ELF-1 (cell line): ENCODE measurements around the gene MYLK2.

Experiments used
- DNase-seq: peaks from one replicate; pipeline ENCODE4 v3.0.0-alpha.2; 2016; ENCODE audit warnings: low read depth, low spot score

MYLK2 gene

DNA sequence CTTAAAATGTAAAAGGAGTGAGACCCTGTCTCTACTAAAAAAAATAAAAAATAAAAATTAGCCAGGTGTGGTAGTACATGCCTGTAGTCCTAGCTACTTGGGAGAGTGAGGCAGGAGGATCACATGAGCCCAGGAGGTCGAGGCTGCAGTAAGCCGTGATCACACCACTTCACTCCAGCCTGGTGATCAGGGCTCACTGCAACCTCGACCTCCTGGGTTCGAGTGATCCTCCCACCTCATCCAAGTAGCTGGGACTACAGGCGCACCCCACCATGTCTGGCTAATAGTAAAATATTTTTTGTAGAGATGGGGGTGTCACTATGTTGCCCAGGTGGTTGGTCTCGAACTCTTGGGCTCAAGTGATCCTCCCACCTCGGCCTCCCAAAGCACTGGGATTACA is 34.3 kb downstream of the MYLK2 start:
- no peak for DNase-seq

GRCh38 chr20:31856516-31856915 is 37.4 kb downstream of the MYLK2 start:
- DNase-seq: no peak

DNA sequence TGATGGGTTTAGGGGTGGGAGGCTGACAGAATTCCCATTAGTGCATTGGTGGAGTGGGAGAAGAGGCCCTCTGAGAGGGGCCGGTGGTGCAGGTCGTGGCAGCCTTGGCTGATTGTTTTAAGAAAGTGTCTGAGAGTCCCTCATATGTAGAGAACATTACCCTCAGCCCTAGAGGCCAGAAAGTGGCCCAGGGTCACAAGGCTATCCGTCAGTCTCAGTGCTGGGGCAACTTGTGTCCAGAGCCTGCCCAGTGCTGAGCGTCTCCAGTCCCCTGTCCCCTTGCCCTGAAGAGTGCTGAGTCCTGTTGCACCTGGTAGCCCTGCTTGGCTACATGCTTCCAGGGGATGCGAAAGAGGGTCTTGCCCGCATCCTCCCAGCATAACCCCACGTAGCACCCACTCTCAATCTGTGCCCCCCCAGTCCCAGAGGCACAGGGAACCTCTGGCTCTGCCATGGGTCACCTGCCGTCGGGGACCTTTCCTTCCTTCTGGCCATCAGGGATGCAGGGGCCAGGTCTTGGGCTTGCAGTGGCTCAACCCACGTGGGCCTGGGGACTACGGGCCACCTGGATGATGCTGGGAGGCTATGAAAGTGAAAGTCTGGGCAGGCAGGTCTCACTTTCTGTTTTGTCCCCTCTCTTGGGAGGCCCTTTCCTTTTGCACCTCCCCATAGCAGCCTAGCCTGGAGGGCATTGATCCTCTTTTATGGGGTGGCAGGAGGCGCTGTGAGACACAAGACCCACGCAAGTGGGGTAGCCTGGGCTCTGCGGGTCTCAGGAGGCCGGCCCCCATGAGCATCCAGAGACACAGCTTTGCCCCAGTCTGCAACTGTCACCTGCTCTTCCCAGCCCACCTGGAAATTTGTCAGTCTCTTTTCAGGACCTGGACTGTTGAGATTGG is 39.0 kb downstream of the MYLK2 start:
- DNase-seq: no peak

DNA sequence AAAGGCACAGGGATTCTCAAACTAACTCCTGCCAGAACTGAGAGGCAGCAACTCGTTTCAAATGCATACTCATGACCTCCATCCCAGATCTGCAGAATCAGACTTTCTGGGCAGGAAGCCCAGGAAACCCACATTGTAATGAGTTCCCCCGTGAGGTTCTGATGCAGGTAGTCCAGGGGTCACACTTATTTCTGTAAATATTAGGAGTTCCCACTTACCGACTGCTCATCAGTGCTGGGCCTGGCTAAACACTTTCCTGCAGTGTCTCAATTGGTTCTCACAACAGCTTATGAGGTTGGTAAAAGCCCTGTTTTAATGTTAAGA is 39.6 kb downstream of the MYLK2 start:
- no peak for DNase-seq

DNA sequence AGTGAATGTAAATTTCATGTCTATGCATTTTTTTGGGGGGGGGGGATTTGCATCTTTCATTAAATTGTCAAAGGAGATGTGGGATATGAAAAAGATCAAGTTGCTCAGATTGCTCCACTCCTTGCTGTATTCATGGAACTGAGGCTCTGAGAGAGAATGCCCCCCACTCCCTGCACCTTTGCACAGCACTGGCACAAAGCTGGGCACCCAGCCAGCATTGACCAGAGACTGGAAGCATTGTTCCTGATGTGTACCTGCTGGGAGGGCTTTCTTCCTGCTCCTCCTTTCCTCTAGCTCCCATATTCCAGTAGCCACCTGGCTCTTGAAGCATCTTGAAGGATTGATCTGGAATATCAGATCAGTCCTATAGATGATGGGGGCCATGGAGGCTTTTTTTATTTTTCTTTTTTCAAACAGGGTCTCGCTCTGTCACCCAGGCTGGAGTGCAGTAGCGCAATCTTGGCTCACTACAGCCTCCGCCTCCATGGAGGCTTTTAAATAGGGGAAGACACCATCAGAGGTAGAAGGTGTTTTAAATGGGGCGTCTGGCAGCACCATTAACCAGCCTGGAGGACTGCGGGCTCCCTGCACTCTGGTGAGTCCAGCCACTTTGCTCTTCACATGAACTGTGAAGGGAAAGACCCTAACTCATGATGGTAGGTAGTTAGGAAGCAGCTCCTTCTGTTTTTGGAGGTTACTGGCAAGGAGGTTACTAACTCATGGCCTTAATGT is 40.3 kb downstream of the MYLK2 start:
- DNase-seq: no peak

GRCh38 chr20:31859998-31860380 is 40.8 kb downstream of the MYLK2 start:
- no peak for DNase-seq

DNA sequence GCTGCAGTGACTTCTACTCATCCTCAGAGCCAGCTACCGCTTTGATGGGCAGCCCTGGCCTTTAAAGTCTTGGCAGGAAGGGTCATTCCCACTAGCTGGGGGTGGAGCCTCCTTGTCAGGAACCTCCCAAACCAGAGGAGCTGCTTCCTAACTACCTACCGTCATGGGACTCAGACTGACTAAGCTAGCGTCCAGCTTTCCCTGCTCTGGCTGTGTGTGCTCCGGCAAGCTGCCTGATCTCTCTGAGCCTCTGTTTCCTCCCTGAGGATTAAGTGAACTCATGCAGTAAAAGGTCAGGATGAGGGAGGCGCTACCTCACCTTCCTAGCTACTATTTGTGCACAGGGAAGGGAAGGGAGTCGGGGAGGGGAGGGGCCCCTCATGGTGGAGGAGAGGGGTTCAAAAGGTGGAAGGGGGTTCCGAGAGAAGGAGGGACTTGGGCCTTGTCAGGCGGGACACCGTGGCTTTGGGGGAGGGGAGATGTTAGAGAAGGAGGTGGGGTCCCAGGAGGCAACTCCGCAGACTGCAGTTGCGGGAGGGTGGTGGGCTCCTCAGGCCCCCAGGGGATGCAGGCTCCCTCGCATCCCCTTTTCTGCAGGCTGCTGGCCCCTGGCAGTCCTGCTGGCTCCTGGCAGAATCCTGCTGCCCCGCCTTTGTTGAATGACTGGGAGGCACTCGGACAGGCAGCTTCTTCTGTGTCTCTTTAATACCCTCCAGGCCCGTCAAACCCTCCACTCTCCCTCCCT is 41.4 kb downstream of the MYLK2 start:
- DNase-seq: peak; percentile 77

DNA sequence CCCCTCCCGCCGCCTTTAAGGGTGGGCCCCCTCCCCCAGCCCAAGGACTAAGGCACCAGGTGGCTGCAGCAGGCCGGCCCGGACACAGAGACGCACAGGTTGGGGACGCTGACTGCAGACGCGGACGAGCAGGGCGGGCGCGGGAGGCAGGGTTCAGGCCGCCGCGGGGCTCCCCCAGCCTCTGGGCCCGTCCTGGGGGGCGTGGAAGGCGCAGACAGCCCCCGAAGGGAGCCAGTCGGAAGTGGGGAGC is 41.9 kb downstream of the MYLK2 start:
- DNase-seq: no peak

DNA sequence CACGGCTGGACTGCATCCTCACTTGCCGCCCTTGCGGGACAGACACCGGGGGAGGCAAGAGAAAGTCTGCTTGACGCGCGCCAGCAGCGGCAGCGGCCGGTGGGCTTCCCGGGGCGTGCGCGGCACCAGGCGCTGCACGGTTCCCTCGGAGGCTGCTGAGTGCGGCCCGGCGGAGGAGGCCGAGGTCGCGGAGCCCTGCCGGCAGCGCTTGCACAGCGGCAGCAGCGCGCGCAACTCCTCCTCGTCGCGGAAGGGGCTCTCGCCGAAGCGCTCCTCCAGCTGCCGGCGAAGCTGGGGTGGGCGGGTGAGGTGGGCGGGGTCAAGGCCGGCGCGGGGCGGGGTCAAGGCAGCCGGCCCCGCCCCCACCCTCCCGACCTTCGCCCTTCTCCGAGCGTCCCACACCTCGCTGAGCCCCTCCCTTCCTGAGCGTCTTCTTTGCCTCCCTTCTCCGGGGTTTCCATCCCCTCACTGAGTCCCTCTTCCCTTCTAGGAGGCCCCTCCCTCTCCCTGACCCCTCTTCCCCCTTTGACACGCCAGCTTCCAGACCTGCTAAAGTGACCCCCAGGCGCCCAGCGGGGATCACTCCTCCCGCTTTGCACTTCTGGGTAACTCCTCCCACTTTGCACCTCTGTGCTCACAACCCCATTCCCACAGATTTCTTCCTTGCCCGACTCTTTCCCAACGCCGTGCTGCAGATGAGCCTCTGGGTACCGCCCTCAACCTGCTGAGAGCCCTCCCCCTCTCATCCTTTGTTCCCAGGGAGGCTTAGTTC is 42.4 kb downstream of the MYLK2 start:
- peak; percentile 88 for DNase-seq

DNA sequence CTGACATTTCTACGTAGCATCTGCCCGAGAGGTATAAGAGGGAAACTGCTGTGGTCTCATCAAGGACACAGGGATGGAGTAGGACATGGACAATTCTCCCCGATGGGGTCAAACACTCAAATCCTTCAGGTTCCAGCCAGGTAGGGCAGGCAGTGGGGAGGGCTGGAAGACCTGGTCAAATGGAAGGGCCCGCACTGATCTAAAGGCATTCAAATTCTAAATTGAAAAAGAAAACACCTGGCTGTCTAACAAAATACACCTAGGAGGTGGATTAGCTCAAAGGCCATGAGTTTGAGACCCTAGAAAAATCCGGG is 43.0 kb downstream of the MYLK2 start:
- no peak for DNase-seq

- DNase-seq: no peak
These were observed 43.4 kb downstream of the MYLK2 start for GRCh38 chr20:31862506-31862905.

DNA sequence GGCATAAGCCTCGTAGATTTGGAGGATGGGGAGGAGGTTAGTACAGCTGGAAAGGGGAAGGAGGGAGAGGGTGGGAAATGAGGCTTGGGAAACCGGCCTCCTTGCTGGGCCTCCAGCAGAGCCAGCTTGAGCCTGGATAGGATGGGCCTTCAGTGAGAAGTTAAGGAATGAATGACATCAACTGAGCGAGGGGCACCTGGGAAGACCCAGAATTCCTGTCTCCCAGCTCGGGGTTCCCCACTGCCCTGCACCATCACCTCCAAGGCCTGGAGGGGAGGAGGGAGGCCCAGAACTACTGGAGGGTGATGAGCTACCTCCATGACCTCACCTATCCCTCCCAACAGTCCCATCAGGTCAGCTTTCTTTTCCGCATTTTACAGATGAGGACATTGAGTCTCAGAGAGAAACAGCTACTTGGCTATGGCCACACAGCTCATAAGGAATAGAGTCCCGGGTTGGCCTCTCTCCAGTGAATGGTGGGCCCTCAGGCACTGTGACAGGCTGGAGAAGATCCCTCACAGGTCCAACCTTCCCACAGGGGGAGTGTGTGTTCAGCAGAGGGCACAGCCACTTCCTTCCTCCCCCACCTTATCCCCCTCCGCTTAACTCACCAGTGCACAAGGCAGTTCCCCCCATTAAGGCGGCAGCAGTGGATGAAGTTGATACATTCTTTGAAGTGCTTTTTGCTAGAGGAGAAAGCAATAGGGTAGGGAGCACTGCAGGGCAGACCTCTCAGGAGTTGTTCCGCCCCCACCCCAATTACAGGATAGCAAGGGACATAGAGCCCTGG is 44.3 kb downstream of the MYLK2 start:
- DNase-seq: no peak

DNA sequence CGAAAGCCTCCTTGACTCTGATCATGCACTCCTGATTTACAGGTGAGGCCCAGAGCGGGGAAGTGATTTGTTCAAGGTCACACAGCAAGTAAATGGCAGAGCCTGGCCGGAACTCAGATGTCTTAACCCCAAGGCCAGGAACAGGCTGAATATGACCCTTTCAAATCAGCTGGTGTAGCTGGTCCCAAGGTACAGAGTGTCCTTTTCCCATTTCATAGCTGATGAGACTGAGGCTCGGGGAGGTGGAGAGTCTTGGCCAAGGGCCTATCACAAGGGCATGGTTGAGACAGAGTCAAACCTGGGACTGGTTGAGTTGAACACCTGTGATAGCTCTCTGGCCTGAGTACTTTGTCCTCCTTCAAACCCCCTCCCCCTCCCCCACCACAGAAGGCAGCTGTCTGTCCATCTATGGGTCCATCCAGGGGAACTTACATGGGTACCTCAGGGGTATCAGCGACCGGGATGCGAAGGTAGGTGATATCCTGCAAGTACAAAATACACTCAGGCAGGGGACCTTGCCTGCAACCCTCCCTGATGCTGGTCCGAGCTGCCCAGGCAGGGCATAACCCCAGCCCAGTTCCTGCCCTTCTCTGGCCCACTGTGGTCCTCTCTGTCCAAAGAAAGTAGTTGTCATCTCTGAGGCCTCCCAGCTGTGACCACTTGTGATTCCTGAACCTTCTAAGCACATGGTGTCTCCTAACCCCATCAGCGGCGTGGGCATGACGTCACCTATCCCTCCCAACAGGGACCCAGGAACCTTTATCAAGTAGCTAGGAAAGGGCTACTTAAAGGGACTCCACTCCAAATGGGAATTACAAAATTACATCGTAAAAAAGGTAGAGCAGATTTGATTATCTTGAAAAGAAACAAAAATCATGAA is 45.6 kb downstream of the MYLK2 start:
- no peak for DNase-seq

GRCh38 chr20:31866221-31866620 is 47.1 kb downstream of the MYLK2 start:
- DNase-seq: no peak

DNA sequence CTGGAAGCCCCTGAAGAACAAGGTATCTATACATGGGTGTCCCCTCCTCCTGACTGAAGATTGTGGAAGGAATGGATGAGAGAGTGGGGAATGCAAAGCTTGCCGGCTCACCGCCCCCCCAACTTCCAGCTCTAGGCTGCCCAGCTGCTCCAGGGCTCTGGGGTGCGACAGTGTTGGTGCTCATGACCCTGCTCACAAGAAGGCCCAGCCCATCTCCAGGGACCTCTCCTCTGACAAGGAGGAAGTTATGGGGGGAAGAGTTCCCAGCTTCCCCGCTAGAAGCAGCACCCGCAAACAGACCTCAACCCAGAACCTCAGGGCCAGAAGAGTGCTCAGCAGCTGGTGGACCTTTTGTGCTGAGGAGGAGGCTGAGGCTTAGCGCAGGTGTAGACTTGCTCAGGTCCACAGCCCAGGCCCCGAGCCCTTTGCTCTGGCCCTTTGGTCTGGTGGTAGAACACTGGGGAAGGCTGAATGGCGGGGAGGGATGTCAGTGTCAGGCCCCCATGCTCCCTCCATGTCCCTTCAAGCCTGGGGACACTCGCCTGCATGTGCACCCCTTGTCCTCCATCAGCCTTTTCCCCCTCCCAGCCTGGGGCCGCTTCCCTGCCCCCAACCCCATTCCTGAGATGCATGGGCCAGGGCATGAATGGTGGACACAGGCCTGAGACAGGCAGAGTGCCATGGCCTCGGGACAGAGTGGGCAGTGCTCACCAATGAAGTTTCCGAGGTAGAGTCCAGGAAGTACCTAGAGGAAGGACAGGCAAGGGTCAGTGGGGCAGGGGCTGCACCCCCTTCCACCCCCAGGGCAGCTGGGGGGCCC is 49.9 kb downstream of the MYLK2 start:
- DNase-seq: no peak

- DNase-seq: no peak
These were observed 50.5 kb downstream of the MYLK2 start for GRCh38 chr20:31869673-31869941.

- peak; percentile 40 for DNase-seq
These were observed 51.0 kb downstream of the MYLK2 start, which contains the start of the genes DUSP15 and TTLL9 for GRCh38 chr20:31869942-31870725. Gene DUSP15, minus strand, starts transcription at chr20:31870527. Its CDS starts 190 bp downstream, at chr20:31870337. Gene TTLL9, plus strand, starts transcription at chr20:31870634. Its CDS starts 493 bp downstream, at chr20:31871127.

- DNase-seq: no peak
These were observed 51.8 kb downstream of the MYLK2 start for GRCh38 chr20:31870726-31871617.
